Stimulated activated naive CD8-positive, alpha-beta T cell treated with anti-CD3 and anti-CD28 coated beads, Interleukin-15, Interleukin-2, amounts not matched to agents 100 ng/mL and 50 ng/mL, for 24 hours (primary cell): Measurements from ENCODE around the gene ARVCF.

Source experiments
- H3K27ac Mint-ChIP-seq: one replicate; pipeline ENCODE4 v1.8.0; 2021; ENCODE audit warnings: mild to moderate bottlenecking, mixed read lengths
- H3K27me3 Mint-ChIP-seq: one replicate; pipeline ENCODE4 v1.8.0; 2021; ENCODE audit warnings: mixed read lengths
- H3K36me3 Mint-ChIP-seq: one replicate; pipeline ENCODE4 v1.8.0; 2021; ENCODE audit warnings: low read depth, mixed read lengths
- H3K4me1 Mint-ChIP-seq: one replicate; pipeline ENCODE4 v1.8.0; 2021; ENCODE audit warnings: low read depth, mixed read lengths
- H3K4me3 Mint-ChIP-seq: one replicate; pipeline ENCODE4 v1.8.0; 2021; ENCODE audit warnings: mild to moderate bottlenecking, mixed read lengths
- H3K9me3 Mint-ChIP-seq: one replicate; pipeline ENCODE4 v1.8.0; 2021; ENCODE audit warnings: mixed read lengths

ARVCF gene

GRCh38 chr22:19986011-19986409, 30.6 kb downstream of the ARVCF start:
- H3K4me3 Mint-ChIP-seq, result peak overlapping the region; percentile 32
- no peaks in the 10 kb centered on the region for H3K36me3 Mint-ChIP-seq
- H3K27ac Mint-ChIP-seq, result no peak overlapping the region
- H3K27me3 Mint-ChIP-seq, result no peaks in the 10 kb centered on the region
- no peaks in the 10 kb centered on the region for H3K4me1 Mint-ChIP-seq
- no peaks in the 10 kb centered on the region for H3K9me3 Mint-ChIP-seq

- Mint-ChIP-seq H3K27ac (no peak overlapping the region), H3K4me3 (no peak overlapping the region), H3K9me3 (no peaks in the 10 kb centered on the region)
Measured at GRCh38 chr22:19984851-19985811, 31.5 kb downstream of the ARVCF start.

GRCh38 chr22:19984201-19984753, 32.3 kb downstream of the ARVCF start:
- Mint-ChIP-seq H3K4me3 (no peak overlapping the region), H3K27ac (no peak overlapping the region), H3K9me3 (no peaks in the 10 kb centered on the region), H3K36me3 (no peaks in the 10 kb centered on the region), H3K27me3 (no peaks in the 10 kb centered on the region), H3K4me1 (no peaks in the 10 kb centered on the region)

More at GRCh38 chr22:19984851-19985811, 31.5 kb downstream of the ARVCF start:
- Mint-ChIP-seq H3K27me3 (no peaks in the 10 kb centered on the region), H3K36me3 (no peaks in the 10 kb centered on the region), H3K4me1 (no peaks in the 10 kb centered on the region)

- Mint-ChIP-seq H3K27ac (no peak overlapping the region), H3K4me3 (no peak overlapping the region), H3K36me3 (no peaks in the 10 kb centered on the region)
Measured at GRCh38 chr22:19983741-19984140, 32.9 kb downstream of the ARVCF start.

GRCh38 chr22:19982991-19983578, 33.5 kb downstream of the ARVCF start:
- no peaks in the 10 kb centered on the region for H3K4me1 Mint-ChIP-seq
- H3K27ac Mint-ChIP-seq, result no peak overlapping the region
- H3K36me3 Mint-ChIP-seq, result no peaks in the 10 kb centered on the region
- no peak overlapping the region for H3K4me3 Mint-ChIP-seq
- no peaks in the 10 kb centered on the region for H3K9me3 Mint-ChIP-seq
- no peaks in the 10 kb centered on the region for H3K27me3 Mint-ChIP-seq

More at GRCh38 chr22:19983741-19984140, 32.9 kb downstream of the ARVCF start:
- no peaks in the 10 kb centered on the region for H3K4me1 Mint-ChIP-seq
- H3K9me3 Mint-ChIP-seq, result no peaks in the 10 kb centered on the region
- H3K27me3 Mint-ChIP-seq, result no peaks in the 10 kb centered on the region

- Mint-ChIP-seq H3K36me3 (no peaks in the 10 kb centered on the region), H3K27me3 (no peaks in the 10 kb centered on the region), H3K4me1 (no peaks in the 10 kb centered on the region)
Measured at GRCh38 chr22:19981961-19982920, 34.4 kb downstream of the ARVCF start.

GRCh38 chr22:19981171-19981960, 35.3 kb downstream of the ARVCF start:
- Mint-ChIP-seq H3K36me3 (no peaks in the 10 kb centered on the region), H3K9me3 (no peaks in the 10 kb centered on the region), H3K4me1 (no peaks in the 10 kb centered on the region), H3K27me3 (no peaks in the 10 kb centered on the region), H3K27ac (no peak overlapping the region), H3K4me3 (no peak overlapping the region)

More at GRCh38 chr22:19981961-19982920, 34.4 kb downstream of the ARVCF start:
- H3K4me3 Mint-ChIP-seq, result no peak overlapping the region
- H3K27ac Mint-ChIP-seq, result no peak overlapping the region
- no peaks in the 10 kb centered on the region for H3K9me3 Mint-ChIP-seq

GRCh38 chr22:19980766-19981165, 35.9 kb downstream of the ARVCF start:
- Mint-ChIP-seq H3K36me3 (no peaks in the 10 kb centered on the region), H3K4me1 (no peaks in the 10 kb centered on the region), H3K27me3 (no peaks in the 10 kb centered on the region), H3K4me3 (no peak overlapping the region), H3K9me3 (no peaks in the 10 kb centered on the region), H3K27ac (no peak overlapping the region)

- Mint-ChIP-seq H3K4me1 (peaks cover 6% of the 10 kb centered on the region), H3K4me3 (no peak overlapping the region), H3K27me3 (no peaks in the 10 kb centered on the region), H3K9me3 (no peaks in the 10 kb centered on the region), H3K27ac (no peak overlapping the region), H3K36me3 (no peaks in the 10 kb centered on the region)
Measured at GRCh38 chr22:19979712-19980493, 36.7 kb downstream of the ARVCF start.

- peaks cover 8% of the 10 kb centered on the region for H3K4me1 Mint-ChIP-seq
- no peaks in the 10 kb centered on the region for H3K36me3 Mint-ChIP-seq
- H3K27ac Mint-ChIP-seq, result no peak overlapping the region
- H3K4me3 Mint-ChIP-seq, result no peak overlapping the region
- H3K9me3 Mint-ChIP-seq, result no peaks in the 10 kb centered on the region
- no peaks in the 10 kb centered on the region for H3K27me3 Mint-ChIP-seq
Measured at GRCh38 chr22:19978748-19979147, 37.9 kb downstream of the ARVCF start.

- Mint-ChIP-seq H3K4me3 (no peak overlapping the region), H3K9me3 (no peaks in the 10 kb centered on the region), H3K36me3 (no peaks in the 10 kb centered on the region), H3K27ac (no peak overlapping the region), H3K27me3 (no peaks in the 10 kb centered on the region), H3K4me1 (peaks cover 8% of the 10 kb centered on the region)
Measured at GRCh38 chr22:19977296-19978243, 39.1 kb downstream of the ARVCF start.

GRCh38 chr22:19976671-19977070, 40.0 kb downstream of the ARVCF start:
- Mint-ChIP-seq H3K27me3 (no peaks in the 10 kb centered on the region), H3K4me1 (peaks cover 8% of the 10 kb centered on the region), H3K27ac (no peak overlapping the region), H3K36me3 (no peaks in the 10 kb centered on the region), H3K9me3 (no peaks in the 10 kb centered on the region), H3K4me3 (no peak overlapping the region)
